ENCODE measurements around the gene WWOX.

WWOX gene

GRCh38 chr16:78271981-78272380 lies 172.5 kb downstream of the WWOX start:
- Histone ChIP-seq H3K4me3 (ENCODE audit: low read depth, low read length) (no peak overlapping the region), H3K9ac (ENCODE audit: low read depth, low read length) (no peak overlapping the region), H3K4me1 (ENCODE audit: control insufficient read depth, insufficient read depth, low read length) (peaks cover 19% of the 10 kb centered on the region), H3K27me3 (ENCODE audit: control insufficient read depth, insufficient read depth, low read length) (no peaks in the 10 kb centered on the region), H3K36me3 (ENCODE audit: control insufficient read depth, insufficient read depth, low read length) (no peaks in the 10 kb centered on the region), H3K9me3 (ENCODE audit: control insufficient read depth, insufficient read depth, low read length) (no peaks in the 10 kb centered on the region), H3K27ac (ENCODE audit: low read depth, low read length) (no peak overlapping the region)

- Histone ChIP-seq H3K27ac (ENCODE audit: low read depth, low read length) (peak overlapping the region; percentile 63), H3K9me3 (ENCODE audit: control insufficient read depth, insufficient read depth, low read length) (no peaks in the 10 kb centered on the region), H3K4me1 (ENCODE audit: control insufficient read depth, insufficient read depth, low read length) (peaks cover 41% of the 10 kb centered on the region), H3K4me3 (ENCODE audit: low read depth, low read length) (no peak overlapping the region), H3K27me3 (ENCODE audit: control insufficient read depth, insufficient read depth, low read length) (no peaks in the 10 kb centered on the region), H3K9ac (ENCODE audit: low read depth, low read length) (no peak overlapping the region; the same call in 1 of the 2 replicates), H3K36me3 (ENCODE audit: control insufficient read depth, insufficient read depth, low read length) (no peaks in the 10 kb centered on the region)
Measured at GRCh38 chr16:78274771-78275170, 175.3 kb downstream of the WWOX start.

- no peaks in the 10 kb centered on the region for H3K36me3 ChIP-seq (ENCODE audit: control insufficient read depth, insufficient read depth, low read length)
- peaks cover 41% of the 10 kb centered on the region for H3K4me1 ChIP-seq (ENCODE audit: control insufficient read depth, insufficient read depth, low read length)
- no peaks in the 10 kb centered on the region for H3K9me3 ChIP-seq (ENCODE audit: control insufficient read depth, insufficient read depth, low read length)
- H3K27me3 ChIP-seq (ENCODE audit: control insufficient read depth, insufficient read depth, low read length), result no peaks in the 10 kb centered on the region
- H3K27ac ChIP-seq (ENCODE audit: low read depth, low read length), result peak overlapping the region; percentile 63
- H3K9ac ChIP-seq (ENCODE audit: low read depth, low read length), result no peak overlapping the region
- H3K4me3 ChIP-seq (ENCODE audit: low read depth, low read length), result no peak overlapping the region
Measured at GRCh38 chr16:78275420-78275819, 176.0 kb downstream of the WWOX start.

- Histone ChIP-seq H3K36me3 (ENCODE audit: control insufficient read depth, insufficient read depth, low read length) (no peaks in the 10 kb centered on the region), H3K27me3 (ENCODE audit: control insufficient read depth, insufficient read depth, low read length) (no peaks in the 10 kb centered on the region), H3K4me3 (ENCODE audit: low read depth, low read length) (peak overlapping the region; percentile 28), H3K27ac (ENCODE audit: low read depth, low read length) (peak overlapping the region; percentile 65), H3K9me3 (ENCODE audit: control insufficient read depth, insufficient read depth, low read length) (no peaks in the 10 kb centered on the region), H3K4me1 (ENCODE audit: control insufficient read depth, insufficient read depth, low read length) (peaks cover 41% of the 10 kb centered on the region), H3K9ac (ENCODE audit: low read depth, low read length) (peak overlapping the region; percentile 36; the same call in 1 of the 2 replicates)
Measured at GRCh38 chr16:78277321-78278055, 178.0 kb downstream of the WWOX start.

GRCh38 chr16:78278056-78278450 lies 178.6 kb downstream of the WWOX start:
- Histone ChIP-seq H3K36me3 (ENCODE audit: control insufficient read depth, insufficient read depth, low read length) (no peaks in the 10 kb centered on the region), H3K4me3 (ENCODE audit: low read depth, low read length) (peak overlapping the region; percentile 28; the same call in 1 of the 2 replicates), H3K27me3 (ENCODE audit: control insufficient read depth, insufficient read depth, low read length) (no peaks in the 10 kb centered on the region), H3K4me1 (ENCODE audit: control insufficient read depth, insufficient read depth, low read length) (peaks cover 41% of the 10 kb centered on the region), H3K27ac (ENCODE audit: low read depth, low read length) (peak overlapping the region; percentile 65), H3K9me3 (ENCODE audit: control insufficient read depth, insufficient read depth, low read length) (no peaks in the 10 kb centered on the region), H3K9ac (ENCODE audit: low read depth, low read length) (peak overlapping the region; percentile 25; the same call in 1 of the 2 replicates)

GRCh38 chr16:78281115-78281514 lies 181.7 kb downstream of the WWOX start:
- H3K4me3 ChIP-seq (ENCODE audit: low read depth, low read length), result no peak overlapping the region
- H3K27me3 ChIP-seq (ENCODE audit: control insufficient read depth, insufficient read depth, low read length), result no peaks in the 10 kb centered on the region
- H3K27ac ChIP-seq (ENCODE audit: low read depth, low read length), result no peak overlapping the region
- no peak overlapping the region for H3K9ac ChIP-seq (ENCODE audit: low read depth, low read length)
- H3K36me3 ChIP-seq (ENCODE audit: control insufficient read depth, insufficient read depth, low read length), result no peaks in the 10 kb centered on the region
- peaks cover 28% of the 10 kb centered on the region for H3K4me1 ChIP-seq (ENCODE audit: control insufficient read depth, insufficient read depth, low read length)
- no peaks in the 10 kb centered on the region for H3K9me3 ChIP-seq (ENCODE audit: control insufficient read depth, insufficient read depth, low read length)

- H3K36me3 ChIP-seq (ENCODE audit: control insufficient read depth, insufficient read depth, low read length), result no peaks in the 10 kb centered on the region
- H3K27ac ChIP-seq (ENCODE audit: low read depth, low read length), result no peak overlapping the region
- H3K27me3 ChIP-seq (ENCODE audit: control insufficient read depth, insufficient read depth, low read length), result no peaks in the 10 kb centered on the region
- H3K9me3 ChIP-seq (ENCODE audit: control insufficient read depth, insufficient read depth, low read length), result no peaks in the 10 kb centered on the region
- H3K9ac ChIP-seq (ENCODE audit: low read depth, low read length), result no peak overlapping the region
- H3K4me3 ChIP-seq (ENCODE audit: low read depth, low read length), result no peak overlapping the region
- H3K4me1 ChIP-seq (ENCODE audit: control insufficient read depth, insufficient read depth, low read length), result peaks cover 12% of the 10 kb centered on the region
Measured at GRCh38 chr16:78283548-78284251, 184.2 kb downstream of the WWOX start.

GRCh38 chr16:78284326-78284725 lies 184.9 kb downstream of the WWOX start:
- H3K9ac ChIP-seq (ENCODE audit: low read depth, low read length), result no peak overlapping the region
- no peak overlapping the region for H3K27ac ChIP-seq (ENCODE audit: low read depth, low read length)
- H3K9me3 ChIP-seq (ENCODE audit: control insufficient read depth, insufficient read depth, low read length), result no peaks in the 10 kb centered on the region
- no peaks in the 10 kb centered on the region for H3K36me3 ChIP-seq (ENCODE audit: control insufficient read depth, insufficient read depth, low read length)
- H3K27me3 ChIP-seq (ENCODE audit: control insufficient read depth, insufficient read depth, low read length), result no peaks in the 10 kb centered on the region
- peaks cover 13% of the 10 kb centered on the region for H3K4me1 ChIP-seq (ENCODE audit: control insufficient read depth, insufficient read depth, low read length)
- no peak overlapping the region for H3K4me3 ChIP-seq (ENCODE audit: low read depth, low read length)

GRCh38 chr16:78284957-78285434 lies 185.5 kb downstream of the WWOX start:
- H3K9me3 ChIP-seq (ENCODE audit: control insufficient read depth, insufficient read depth, low read length), result no peaks in the 10 kb centered on the region
- peaks cover 20% of the 10 kb centered on the region for H3K4me1 ChIP-seq (ENCODE audit: control insufficient read depth, insufficient read depth, low read length)
- H3K36me3 ChIP-seq (ENCODE audit: control insufficient read depth, insufficient read depth, low read length), result no peaks in the 10 kb centered on the region
- H3K4me3 ChIP-seq (ENCODE audit: low read depth, low read length), result no peak overlapping the region
- no peak overlapping the region for H3K27ac ChIP-seq (ENCODE audit: low read depth, low read length)
- no peaks in the 10 kb centered on the region for H3K27me3 ChIP-seq (ENCODE audit: control insufficient read depth, insufficient read depth, low read length)
- H3K9ac ChIP-seq (ENCODE audit: low read depth, low read length), result no peak overlapping the region

- peaks cover 23% of the 10 kb centered on the region for H3K4me1 ChIP-seq (ENCODE audit: control insufficient read depth, insufficient read depth, low read length)
- no peak overlapping the region for H3K9ac ChIP-seq (ENCODE audit: low read depth, low read length)
- no peak overlapping the region for H3K27ac ChIP-seq (ENCODE audit: low read depth, low read length)
- no peaks in the 10 kb centered on the region for H3K36me3 ChIP-seq (ENCODE audit: control insufficient read depth, insufficient read depth, low read length)
- H3K27me3 ChIP-seq (ENCODE audit: control insufficient read depth, insufficient read depth, low read length), result no peaks in the 10 kb centered on the region
- no peaks in the 10 kb centered on the region for H3K9me3 ChIP-seq (ENCODE audit: control insufficient read depth, insufficient read depth, low read length)
- H3K4me3 ChIP-seq (ENCODE audit: low read depth, low read length), result no peak overlapping the region
Measured at GRCh38 chr16:78285437-78285922, 186.0 kb downstream of the WWOX start.

- no peak overlapping the region for H3K27ac ChIP-seq (ENCODE audit: low read depth, low read length)
- no peaks in the 10 kb centered on the region for H3K36me3 ChIP-seq (ENCODE audit: control insufficient read depth, insufficient read depth, low read length)
- no peak overlapping the region for H3K9ac ChIP-seq (ENCODE audit: low read depth, low read length)
- no peaks in the 10 kb centered on the region for H3K27me3 ChIP-seq (ENCODE audit: control insufficient read depth, insufficient read depth, low read length)
- H3K4me3 ChIP-seq (ENCODE audit: low read depth, low read length), result no peak overlapping the region
- no peaks in the 10 kb centered on the region for H3K9me3 ChIP-seq (ENCODE audit: control insufficient read depth, insufficient read depth, low read length)
- peaks cover 29% of the 10 kb centered on the region for H3K4me1 ChIP-seq (ENCODE audit: control insufficient read depth, insufficient read depth, low read length)
Measured at GRCh38 chr16:78286065-78286464, 186.6 kb downstream of the WWOX start.
